Endothelial cell of umbilical vein (primary cell): Measurements from ENCODE around the gene ZNF844. TPM values are rescaled to one million over a fixed set of nuclear protein-coding genes. Genes with fewer than 3 reads are reported as not detected.

Source experiments
- BruUV-seq: library from RNA; stranded (reverse); fragments of 400-500 nt; replicated peaks from 2 replicates; lab custom pipeline; 2021; lab: Mats Ljungman, UMichigan
- CTCF ChIA-PET: fragments of 300-600, 350-600 bp; sonication (Branson Sonifier 250); formaldehyde crosslinking; loops from one replicate; lab custom pipeline; 2021; ENCODE audit warnings: antibody characterized with exemption, inconsistent platforms; lab: Charles Lee
- POLR2A ChIA-PET: fragments of 300-600, 350-600 bp; sonication (Branson Sonifier 250); formaldehyde crosslinking; loops from one replicate; lab custom pipeline; 2021; ENCODE audit warnings: antibody characterized with exemption, inconsistent platforms; lab: Charles Lee
- DNase-seq: peaks from one replicate; pipeline ENCODE4 v3.0.0-alpha.2; 2011; ENCODE audit warnings: low read depth, low spot score
- FAIRE-seq: peaks from 2 replicates; lab custom pipeline; 2011; peaks lifted over from hg19 to GRCh38; lab: Jason Lieb, UNC
- H2AFZ ChIP-seq: 2 replicates; pipeline ENCODE4 v1.6.0; 2012; ENCODE audit warnings: low read depth, low read length, control low read depth, inconsistent platforms
- H3K27ac ChIP-seq: 2 replicates; pipeline ENCODE4 v1.5.1; 2011; ENCODE audit warnings: low read depth, mild to moderate bottlenecking, control low read depth, low read length, moderate library complexity; ENCODE audit not compliant: insufficient read depth
- H3K27me3 ChIP-seq, 2 experiments: 2 replicates each; pipeline versions ENCODE4 v1.6.0 to v1.6.1; 2011; ENCODE audit warnings: low read length in 2 of 2, mixed read lengths in 1 of 2; ENCODE audit not compliant: control insufficient read depth in 2 of 2, insufficient read depth in 2 of 2
- H3K36me3 ChIP-seq, 2 experiments: 2 replicates in 1 of 2; 3 replicates in 1 of 2; pipeline ENCODE4 v1.5.1; 2011; ENCODE audit warnings: low read length in 2 of 2, mild to moderate bottlenecking in 1 of 2, moderate library complexity in 1 of 2; ENCODE audit not compliant: control insufficient read depth in 2 of 2, insufficient read depth in 2 of 2; ENCODE audit errors: extremely low read depth in 1 of 2
- H3K4me1 ChIP-seq: 3 replicates; pipeline ENCODE4 v1.5.1; 2011; ENCODE audit warnings: mild to moderate bottlenecking, low read length; ENCODE audit not compliant: control insufficient read depth, insufficient read depth; ENCODE audit errors: extremely low read depth
- H3K4me2 ChIP-seq: 2 replicates; pipeline ENCODE4 v1.6.1; 2011; ENCODE audit warnings: low read length, control low read depth, mixed read lengths; ENCODE audit not compliant: insufficient read depth
- H3K4me3 ChIP-seq, 3 experiments: fragments of 200-600 bp in 1 of 3; sonication (generic), shearing (Covaris generic) in 1 of 3; replicated peaks in 1 of 3; 2 replicates each; pipeline ENCODE4 v1.5.1; 2011 to 2016; ENCODE audit warnings: control low read depth in 3 of 3, low read length in 3 of 3, mild to moderate bottlenecking in 2 of 3, inconsistent platforms in 1 of 3, low read depth in 1 of 3, moderate library complexity in 1 of 3; ENCODE audit not compliant: insufficient read depth in 1 of 3
- H3K79me2 ChIP-seq: 2 replicates; pipeline ENCODE4 v1.6.0; 2012; ENCODE audit warnings: low read length, inconsistent platforms; ENCODE audit not compliant: control insufficient read depth, insufficient read depth
- H3K9ac ChIP-seq: replicated peaks from 2 replicates; pipeline ENCODE3; 2011; ENCODE audit warnings: low read length, control low read depth; ENCODE audit not compliant: insufficient read depth; ENCODE audit errors: extremely low read depth
- H3K9me1 ChIP-seq: replicated peaks from 3 replicates; pipeline ENCODE4 v1.6.0; 2011; ENCODE audit warnings: mild to moderate bottlenecking, low read length; ENCODE audit not compliant: control insufficient read depth, insufficient read depth; ENCODE audit errors: extremely low read depth
- H3K9me3 ChIP-seq: replicated peaks from 2 replicates; pipeline ENCODE4 v1.5.1; 2012; ENCODE audit warnings: low read length, inconsistent platforms; ENCODE audit not compliant: control insufficient read depth, insufficient read depth
- H4K20me1 ChIP-seq: replicated peaks from 2 replicates; pipeline ENCODE3; 2011; ENCODE audit warnings: mild to moderate bottlenecking, low read length; ENCODE audit not compliant: control insufficient read depth, insufficient read depth; ENCODE audit errors: extremely low read depth
- CTCF ChIP-seq, 2 donors: IDR thresholded peaks; 1 replicate in 1 of 2; 2 replicates in 1 of 2; pipeline ENCODE4 v1.5.1; 2011; ENCODE audit warnings: low read length in 2 of 2, mild to moderate bottlenecking in 2 of 2, moderate library complexity in 2 of 2, control low read depth in 1 of 2, inconsistent platforms in 1 of 2, low read depth in 1 of 2; ENCODE audit not compliant: insufficient read depth in 1 of 2; ENCODE audit errors: extremely low read depth in 1 of 2
- EZH2 ChIP-seq: IDR thresholded peaks from 2 replicates; pipeline ENCODE4 v1.6.1; 2012; ENCODE audit warnings: borderline replicate concordance, low read depth, mild to moderate bottlenecking, moderate library complexity, low read length, inconsistent platforms; ENCODE audit not compliant: severe bottlenecking
- FOS ChIP-seq: IDR thresholded peaks from 2 replicates; pipeline ENCODE4 v1.6.1; 2011; ENCODE audit warnings: mild to moderate bottlenecking, low read length, moderate library complexity, borderline replicate concordance; ENCODE audit not compliant: insufficient read depth
- GATA2 ChIP-seq: IDR thresholded peaks from 2 replicates; pipeline ENCODE4 v1.7.0; 2011; ENCODE audit warnings: low read depth, mild to moderate bottlenecking, moderate library complexity, mixed read lengths, low read length; ENCODE audit not compliant: insufficient read length, insufficient read depth
- JUN ChIP-seq: IDR thresholded peaks from 2 replicates; pipeline ENCODE4 v1.6.1; 2011; ENCODE audit warnings: borderline replicate concordance, low read depth; ENCODE audit not compliant: insufficient read length, insufficient read depth
- MAX ChIP-seq: IDR thresholded peaks from 2 replicates; pipeline ENCODE4 v1.6.1; 2011; ENCODE audit not compliant: insufficient read depth, insufficient read length
- MYC ChIP-seq: IDR thresholded peaks from one replicate; pipeline ENCODE4 v1.6.1; 2011; ENCODE audit warnings: mild to moderate bottlenecking, low read depth, low read length
- POLR2A ChIP-seq: IDR thresholded peaks from 2 replicates; pipeline ENCODE4 v1.6.1; 2012; ENCODE audit warnings: low read depth, mild to moderate bottlenecking, control low read depth, low read length
- POLR2AphosphoS5 ChIP-seq: IDR thresholded peaks from 2 replicates; pipeline ENCODE4 v1.6.1; 2012; ENCODE audit warnings: low read depth, mild to moderate bottlenecking, control low read depth, low read length, moderate library complexity; ENCODE audit not compliant: insufficient read depth
- dilution Hi-C: fragments of 300-500 bp; cut with MboI; formaldehyde crosslinking; loops from one replicate; pipeline ENCODE4 v1.15.0; 2019; ENCODE audit warnings: low sequenced_read_pairs; ENCODE audit not compliant: extremely low pct_ligation_motif_present
- intact Hi-C: fragments of 100-400 bp; cut with micrococcal nuclease; formaldehyde crosslinking; loops from one replicate; pipeline ENCODE4 v1.10.0; 2022
- polyA plus RNA-seq, 4 experiments: library from polyadenylated mRNA; depleted of rRNA in 3 of 4; stranded (reverse) in 3 of 4; unstranded in 1 of 4; fragments of >200 nt; gene quantifications; 2 replicates each; pipeline versions ENCODE4 v1.2.1 to v1.2.3, GENCODE V29; 2011 to 2012; ENCODE audit warnings: missing spikeins in 1 of 4
- total RNA-seq: library from RNA; stranded (reverse); gene quantifications from 2 replicates; pipeline ENCODE4 v1.2.3, GENCODE V29; 2021

The ZNF844 gene
- total and polyA plus RNA-seq, 2 donors (not counting 3 experiments of a cell fraction or from before 2014, with no cell fraction given): 0.90 to 3.8 TPM

GRCh38 chr19:12111176-12111575 lies 46.6 kb downstream of the ZNF844 start:
- Histone ChIP-seq H3K9ac (no peak overlapping the region), H3K9me3 (peaks cover 13% of the 10 kb centered on the region), H3K4me2 (no peak overlapping the region), H4K20me1 (no peaks in the 10 kb centered on the region), H3K4me1 (no peaks in the 10 kb centered on the region), H3K36me3 (no peaks in the 10 kb centered on the region), H3K4me3 (no peak overlapping the region), H3K9me1 (no peaks in the 10 kb centered on the region), H3K27ac (no peak overlapping the region), H3K79me2 (no peaks in the 10 kb centered on the region), H3K27me3 (no peaks in the 10 kb centered on the region), H2AFZ (no peak overlapping the region)
- ChIA-PET CTCF (no interaction called here), POLR2A (no interaction called here)
- TF ChIP-seq MAX: no peak
- TF ChIP-seq CTCF (IDR thresholded peaks at IDR 0.05; ENCODE audit: extremely low read depth in 1 of 2, insufficient read depth in 1 of 2, low read depth in 1 of 2, low read length in 2 of 2): no peak
- TF ChIP-seq EZH2: no peak
- TF ChIP-seq MYC: no peak
- TF ChIP-seq POLR2AphosphoS5: no peak
- no peak for TF ChIP-seq POLR2A
- no peak for TF ChIP-seq FOS
- no peak for TF ChIP-seq GATA2
- no peak for TF ChIP-seq JUN
- BruUV-seq: no TSS peak
- dilution Hi-C loops: no loop called here
- DNase-seq: no peak
- FAIRE-seq: no peak
- intact Hi-C loops: no loop called here
